Vein endothelial cell (primary cell): Measurements from ENCODE around the gene NEURL4. TPM values are rescaled to one million over a fixed set of nuclear protein-coding genes. Genes with fewer than 3 reads are reported as not detected.

Source experiments
- small RNA-seq: library from RNA; depleted of rRNA; stranded (forward); fragments of <200 nt; gene quantifications from one replicate; pipeline ENCODE3, GENCODE V24; 2012
- total RNA-seq: library from RNA; depleted of rRNA; stranded (reverse); fragments of >200 nt; gene quantifications from 2 replicates; pipeline ENCODE4 v1.2.3, GENCODE V29; 2012

NEURL4 gene
- total RNA-seq = 17.0 and 21.3 TPM in 2 replicates

GRCh38 chr17:7328840-7329373 is at the start of gene NEURL4:
TSS of gene NEURL4 (minus strand) at chr17:7329335. CDS start at chr17:7329312, 23 bp downstream.

GRCh38 chr17:7355053-7355452 is 25.9 kb upstream of the NEURL4 start, which contains the start of gene TMEM95:
TSS of gene TMEM95 (plus strand) at chr17:7355156. CDS start at chr17:7355205, 49 bp downstream.

DNA sequence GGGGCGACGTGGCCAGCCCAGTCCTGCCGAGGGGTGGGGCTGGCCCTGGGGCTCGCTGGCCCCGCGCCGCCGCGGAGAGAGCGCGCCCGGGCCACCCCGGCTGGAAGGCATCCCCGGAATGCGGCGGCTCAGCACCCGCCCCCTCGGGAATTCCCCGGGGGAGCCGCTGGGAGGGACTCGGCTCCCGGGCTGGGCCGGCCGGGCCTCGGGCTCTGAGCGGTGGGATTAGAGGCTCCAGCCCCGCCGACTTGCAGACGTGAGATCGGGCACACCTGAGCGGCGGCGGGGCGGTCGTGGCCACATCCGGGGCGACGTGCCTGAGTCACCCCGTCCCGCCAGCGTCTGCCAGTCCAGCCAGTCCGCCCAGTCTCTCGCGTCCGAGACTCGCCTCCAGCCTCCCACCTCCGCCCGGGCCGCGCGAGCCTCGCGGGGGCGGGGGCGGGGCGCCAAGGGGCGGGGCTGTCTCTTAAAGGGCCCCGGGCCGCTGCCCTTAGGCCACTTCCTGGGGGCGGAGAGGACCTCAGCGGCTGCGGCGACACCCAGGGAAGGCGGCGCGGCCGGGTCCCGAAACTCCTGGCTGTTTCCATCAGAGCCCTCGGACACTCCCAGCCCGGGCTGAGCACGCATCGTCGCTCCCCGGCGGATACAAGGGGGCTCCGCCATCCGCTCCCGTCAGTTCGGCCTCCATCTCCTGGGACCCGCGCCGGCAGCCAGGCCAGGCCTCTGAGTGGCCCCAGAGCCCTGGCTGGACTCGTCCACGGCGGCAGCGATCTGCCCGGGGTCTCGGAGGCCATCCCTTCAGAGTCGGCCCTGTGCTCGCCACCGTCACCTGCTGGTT is 22.7 kb upstream of the NEURL4 start, which contains the start of gene KCTD11:
Gene KCTD11, plus strand, starts transcription at position 498 of the 838 bp plus-strand sequence.

GRCh38 chr17:7336240-7337175 is 7.4 kb upstream of the NEURL4 start, which contains the start of gene ACAP1:
TSS of gene ACAP1 (plus strand) at chr17:7336529. CDS start at chr17:7336735, 206 bp downstream.

DNA sequence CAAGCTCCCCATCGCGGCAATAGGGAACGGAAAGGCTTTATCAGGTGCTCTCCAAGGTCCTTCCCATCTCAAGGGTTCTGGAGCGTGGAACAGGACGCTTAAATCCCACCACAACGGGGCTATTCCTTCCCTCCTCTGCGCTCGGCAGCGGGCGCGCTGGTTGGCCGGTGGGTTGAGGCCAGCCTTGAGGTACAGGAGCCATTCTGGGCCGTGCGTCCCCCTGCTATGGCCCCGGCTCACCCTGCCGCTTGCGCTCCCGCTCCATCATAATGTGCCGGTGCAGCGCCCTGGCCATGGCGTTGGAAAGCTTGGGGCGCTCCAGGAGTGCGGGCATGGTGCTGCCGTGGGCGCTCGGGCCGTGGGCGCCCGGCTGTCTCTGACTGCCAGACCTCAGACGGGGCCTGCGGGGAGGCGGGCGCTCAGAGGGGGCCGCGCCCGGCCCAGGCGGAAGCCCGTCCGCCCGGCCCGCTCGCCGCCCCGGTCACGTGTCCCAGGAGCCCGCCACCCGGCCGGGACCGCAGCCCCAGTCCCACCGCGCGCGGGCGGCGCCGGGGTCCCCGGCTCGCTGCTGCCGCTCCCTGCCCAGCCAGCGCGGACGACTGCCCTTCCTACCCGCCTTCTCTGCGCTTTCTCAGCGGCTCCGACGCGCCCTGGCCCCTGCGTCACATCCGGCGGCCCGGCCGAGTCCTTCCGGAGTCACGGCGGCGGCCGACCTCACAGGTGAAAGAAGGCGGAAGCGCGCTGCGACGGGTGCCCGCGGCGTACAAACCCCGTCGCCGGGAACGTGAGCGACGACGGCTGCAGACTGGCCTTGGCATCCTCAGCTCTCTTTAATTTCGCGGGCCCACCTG is 14.2 kb downstream of the NEURL4 start, which contains the start of gene GPS2:
Gene GPS2, minus strand, starts transcription at position 642 of the 851 bp plus-strand sequence. Its CDS starts 308 bp downstream, at position 334.

DNA sequence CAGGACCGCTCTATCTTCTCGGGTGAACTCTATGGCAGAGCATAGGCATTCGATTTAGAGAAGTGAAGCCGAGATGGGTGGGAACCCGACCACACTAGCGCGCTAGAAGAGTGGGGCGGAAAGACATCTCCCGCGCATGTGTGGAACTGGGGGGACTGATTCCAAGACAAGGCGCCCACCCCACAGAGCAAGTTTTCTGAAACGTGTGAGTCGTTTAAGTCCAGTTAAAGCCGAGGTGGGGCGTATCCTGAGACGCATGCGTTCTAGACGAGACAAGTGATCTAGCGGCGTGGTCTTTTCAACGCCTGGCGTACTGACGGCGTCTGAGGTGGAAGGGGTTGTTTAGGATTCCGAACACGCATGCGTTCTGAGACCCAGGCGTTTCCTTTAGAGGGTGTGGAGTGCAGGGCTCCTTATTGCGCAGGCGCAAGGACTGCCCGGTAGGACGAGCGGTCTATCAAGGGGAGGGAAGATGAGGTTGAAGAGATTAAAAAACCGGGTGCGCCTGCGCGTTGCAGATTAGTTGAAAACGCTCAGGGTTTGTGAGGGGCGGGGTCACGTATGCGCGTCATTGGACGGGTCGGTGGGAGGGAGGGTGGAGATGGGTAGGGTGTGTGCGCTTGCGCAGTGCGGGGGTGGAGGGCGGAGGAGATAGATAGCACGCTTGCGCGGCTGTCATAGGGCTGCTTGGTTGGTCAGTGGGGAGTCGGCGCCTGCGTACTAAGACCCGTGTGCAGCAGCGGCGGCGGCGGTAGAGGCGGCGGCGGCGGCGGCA is 22.0 kb downstream of the NEURL4 start, which contains the start of gene EIF5A:
Gene EIF5A, plus strand, starts transcription at position 718 of the 775 bp plus-strand sequence. CDS start 2,008 bp downstream, outside the sequence.

GRCh38 chr17:7294614-7295153 is 34.5 kb downstream of the NEURL4 start, which contains the start of gene YBX2:
TSS of gene YBX2 (minus strand) at chr17:7294639. CDS start at chr17:7294500, 139 bp downstream.

GRCh38 chr17:7281074-7281952 is 47.8 kb downstream of the NEURL4 start, which contains the start of gene SLC2A4:
TSS of gene SLC2A4 (plus strand) at chr17:7281718. CDS start at chr17:7281935, 217 bp downstream.

Small RNA genes lying within 50 kb of the gene (small RNA-seq; reads per million reads assigned to genes)
- gene AC026954.2 (not detected), gene RF00019 (not detected)

Other genes with a start within 250 kb of the NEURL4 start
- 0.19 TPM in 1 of 2 replicates, not detected in the other for gene CLEC10A, start 249.1 kb downstream of the NEURL4 start, total RNA-seq
- not detected in 2 replicates for gene ASGR2, start 214.5 kb downstream of the NEURL4 start, total RNA-seq
- 10.3 and 10.8 TPM in 2 replicates for gene ASGR1, start 150.0 kb downstream of the NEURL4 start, total RNA-seq
- 10.7 and 23.5 TPM in 2 replicates for gene DLG4, start 109.5 kb downstream of the NEURL4 start, total RNA-seq
- 200 and 286 TPM in 2 replicates for gene ACADVL, start 109.4 kb downstream of the NEURL4 start, total RNA-seq
- 54.3 and 57.8 TPM in 2 replicates for gene DVL2, start 94.8 kb downstream of the NEURL4 start, total RNA-seq
- 57.2 and 58.5 TPM in 2 replicates for gene PHF23, start 89.9 kb downstream of the NEURL4 start, total RNA-seq
- gene GABARAP, start 86.9 kb downstream of the NEURL4 start, total RNA-seq = 229 and 455 TPM in 2 replicates
- 38.5 and 48.3 TPM in 2 replicates for gene CTDNEP1, start 77.6 kb downstream of the NEURL4 start, total RNA-seq
- gene ELP5, start 77.1 kb downstream of the NEURL4 start, total RNA-seq = 36.9 and 42.9 TPM in 2 replicates
- 10.8 and 13.4 TPM in 2 replicates for gene CLDN7, start 66.9 kb downstream of the NEURL4 start, total RNA-seq
- gene SLC2A4, start 47.6 kb downstream of the NEURL4 start, total RNA-seq = 0.10 and 0.33 TPM in 2 replicates
- gene YBX2, start 34.7 kb downstream of the NEURL4 start, total RNA-seq = 2.3 TPM in 1 of 2 replicates, not detected in the other
- gene EIF5A, start 21.7 kb downstream of the NEURL4 start, total RNA-seq = 949 and 999 TPM in 2 replicates
- gene GPS2, start 14.0 kb downstream of the NEURL4 start, total RNA-seq = 43.1 and 48.1 TPM in 2 replicates
- gene ACAP1, start 7.2 kb upstream of the NEURL4 start, total RNA-seq = not detected in 2 replicates
- 2.6 and 3.6 TPM in 2 replicates for gene KCTD11, start 22.8 kb upstream of the NEURL4 start, total RNA-seq
- not detected in 2 replicates for gene TMEM95, start 25.8 kb upstream of the NEURL4 start, total RNA-seq
- gene TNK1, start 51.8 kb upstream of the NEURL4 start, total RNA-seq = 0.38 and 0.65 TPM in 2 replicates
- gene PLSCR3, start 65.2 kb upstream of the NEURL4 start, total RNA-seq = 27.0 and 36.3 TPM in 2 replicates
- gene TMEM256, start 74.8 kb upstream of the NEURL4 start, total RNA-seq = 41.6 and 153 TPM in 2 replicates
- 4.6 and 5.2 TPM in 2 replicates for gene NLGN2, start 78.5 kb upstream of the NEURL4 start, total RNA-seq
- gene SPEM1, start 91.0 kb upstream of the NEURL4 start, total RNA-seq = not detected in 2 replicates
- not detected in 2 replicates for gene SPEM2, start 96.3 kb upstream of the NEURL4 start, total RNA-seq
- not detected in 2 replicates for gene SPEM3, start 99.5 kb upstream of the NEURL4 start, total RNA-seq
- 13.1 and 13.6 TPM in 2 replicates for gene TMEM102, start 106.1 kb upstream of the NEURL4 start, total RNA-seq
- 0.38 and 0.65 TPM in 2 replicates for gene FGF11, start 110.2 kb upstream of the NEURL4 start, total RNA-seq
- 5.5 and 5.9 TPM in 2 replicates for gene CHRNB1, start 115.7 kb upstream of the NEURL4 start, total RNA-seq
- gene ZBTB4, start 150.3 kb upstream of the NEURL4 start, total RNA-seq = 26.4 and 32.3 TPM in 2 replicates
- gene SLC35G6, start 152.1 kb upstream of the NEURL4 start, total RNA-seq = not detected in 2 replicates
- 128 and 163 TPM in 2 replicates for gene POLR2A, start 155.0 kb upstream of the NEURL4 start, total RNA-seq
- 16.7 and 20.2 TPM in 2 replicates for gene TNFSF12, start 219.7 kb upstream of the NEURL4 start, total RNA-seq
- 1.3 and 2.5 TPM in 2 replicates for gene TNFSF13, start 229.4 kb upstream of the NEURL4 start, total RNA-seq
- gene SENP3, start 232.6 kb upstream of the NEURL4 start, total RNA-seq = 78.2 and 91.8 TPM in 2 replicates